ENCODE results near the gene IWS1.
"Not testable (repeated sequence)": the region's sequence is repeated elsewhere in the genome, so short reads cannot be mapped to it uniquely, and the experiment has no call there.

The IWS1 gene

GRCh38 chr2:127455566-127456493, 70.5 kb downstream of the IWS1 start:
- no peak for DNase-seq (ENCODE audit: low read depth, low spot score)
- no CpG with 5 or more reads among the region's 13 CpGs for WGBS (ENCODE audit: insufficient coverage, insufficient read length)
- no peak overlapping the region for H3K4me3 ChIP-seq (ENCODE audit: low read length)
- no peak overlapping the region for H3K27ac ChIP-seq (ENCODE audit: low read length)
- H3K36me3 ChIP-seq (ENCODE audit: control insufficient read depth, insufficient read depth, low read length) = no peaks in the 10 kb centered on the region
- H3K4me1 ChIP-seq (ENCODE audit: control insufficient read depth, insufficient read depth, low read length) = 0 out of 2 replicates have a peak, but pooled peaks cover 4% of the 10 kb centered on the region
- H3K27me3 ChIP-seq (ENCODE audit: control insufficient read depth, insufficient read depth, low read length) = no peaks in the 10 kb centered on the region
- H3K9me3 ChIP-seq (ENCODE audit: control insufficient read depth, insufficient read depth, low read length) = no peaks in the 10 kb centered on the region

DNA sequence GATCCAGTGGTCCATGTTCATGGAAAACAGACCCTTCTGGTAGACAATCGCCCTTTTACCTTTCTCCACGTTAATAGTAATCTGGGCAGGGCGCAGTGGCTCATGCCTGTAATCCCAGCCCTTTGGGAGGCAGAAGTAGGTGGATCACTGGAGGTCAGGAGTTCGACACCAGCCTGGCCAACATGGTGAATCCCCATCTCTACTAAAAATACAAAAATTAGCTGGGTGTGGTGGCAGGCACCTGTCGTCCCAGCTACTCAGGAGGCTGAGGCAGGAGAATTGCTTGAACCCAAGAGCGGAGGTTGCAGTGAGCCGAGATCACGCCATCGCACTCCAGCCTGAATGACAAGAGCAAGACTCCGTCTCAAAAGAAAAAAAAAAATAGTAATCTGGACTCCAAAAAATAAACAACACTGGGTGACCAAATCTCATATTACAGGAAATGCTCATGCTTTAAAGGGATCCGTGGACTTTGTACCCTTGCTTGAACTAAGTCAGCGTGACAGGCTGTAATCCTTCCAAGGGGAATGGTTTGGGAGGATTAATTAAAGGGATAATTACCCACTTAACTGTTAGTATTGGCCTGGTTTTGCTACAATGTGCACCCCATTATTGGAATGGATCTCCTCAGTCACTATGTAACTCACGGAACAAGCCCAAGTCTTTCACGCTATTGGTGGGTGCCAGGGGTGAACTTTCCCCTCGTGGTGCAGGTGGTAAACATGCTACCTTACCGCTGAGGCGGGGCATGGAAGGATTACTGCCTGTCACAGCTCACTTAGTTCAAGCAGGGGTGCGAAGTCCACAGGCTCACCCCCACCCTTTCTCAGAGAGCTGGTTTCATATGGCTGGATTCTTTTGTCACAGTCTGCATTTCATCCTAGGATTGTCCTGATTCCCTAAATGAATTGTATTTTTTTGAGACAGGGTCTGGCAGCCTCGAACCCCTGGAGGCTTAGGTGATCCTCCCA, 71.4 kb downstream of the IWS1 start:
- Histone ChIP-seq H3K9me3 (ENCODE audit: control insufficient read depth, insufficient read depth, low read length) (no peaks in the 10 kb centered on the region), H3K27me3 (ENCODE audit: control insufficient read depth, insufficient read depth, low read length) (no peaks in the 10 kb centered on the region), H3K4me3 (ENCODE audit: low read length) (no peak overlapping the region), H3K36me3 (ENCODE audit: control insufficient read depth, insufficient read depth, low read length) (no peaks in the 10 kb centered on the region), H3K4me1 (ENCODE audit: control insufficient read depth, insufficient read depth, low read length) (0 out of 2 replicates have a peak, but pooled peaks cover 4% of the 10 kb centered on the region), H3K27ac (ENCODE audit: low read length) (no peak overlapping the region)
- no CpG with 5 or more reads among the region's 19 CpGs for WGBS (ENCODE audit: insufficient coverage, insufficient read length)
- no peak for DNase-seq (ENCODE audit: low read depth, low spot score)

DNA sequence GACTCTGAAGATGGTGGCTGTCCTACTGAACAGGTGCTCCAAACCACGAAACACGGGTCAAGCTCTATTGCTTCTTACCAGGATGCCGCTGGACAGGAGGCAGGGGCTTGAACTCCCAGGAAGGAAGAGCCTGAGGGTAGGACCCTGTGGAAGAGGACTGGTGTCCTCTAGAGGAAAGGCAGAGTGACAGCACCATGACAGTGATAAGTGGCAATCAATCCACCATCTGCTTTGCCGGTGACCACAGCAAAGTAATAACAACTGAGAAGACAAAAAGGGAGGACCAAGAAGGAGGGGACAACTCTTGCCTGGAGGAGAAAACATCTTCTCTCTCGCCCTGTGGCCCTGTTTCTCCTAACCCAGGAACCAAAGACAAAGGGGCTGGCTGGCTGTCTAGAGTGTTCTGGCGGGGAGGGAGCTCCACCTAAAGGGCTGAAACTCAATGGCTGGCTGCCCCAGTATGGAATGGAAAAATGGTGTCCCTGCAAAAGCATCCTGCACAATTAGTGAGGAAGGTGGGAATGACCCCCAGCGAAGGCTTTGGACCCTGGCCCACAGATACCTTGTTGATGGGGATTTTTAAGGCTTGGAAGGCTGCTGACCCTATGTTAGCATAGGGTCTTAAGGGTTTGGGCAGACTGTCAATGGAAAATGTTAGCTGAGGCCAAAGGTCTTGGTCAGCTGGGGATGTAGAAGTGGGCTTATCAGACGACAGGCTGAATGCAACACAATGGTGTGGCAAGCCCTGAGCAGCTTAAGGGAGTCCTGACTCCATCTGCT, 72.7 kb downstream of the IWS1 start:
- Histone ChIP-seq H3K27ac (ENCODE audit: low read length) (no peak overlapping the region), H3K4me3 (ENCODE audit: low read length) (no peak overlapping the region), H3K4me1 (ENCODE audit: control insufficient read depth, insufficient read depth, low read length) (0 out of 2 replicates have a peak, but pooled peaks cover 4% of the 10 kb centered on the region), H3K27me3 (ENCODE audit: control insufficient read depth, insufficient read depth, low read length) (no peaks in the 10 kb centered on the region), H3K36me3 (ENCODE audit: control insufficient read depth, insufficient read depth, low read length) (no peaks in the 10 kb centered on the region), H3K9me3 (ENCODE audit: control insufficient read depth, insufficient read depth, low read length) (no peaks in the 10 kb centered on the region)
- DNase-seq (ENCODE audit: low read depth, low spot score) = no peak
- WGBS (ENCODE audit: insufficient coverage, insufficient read length) = no CpG with 5 or more reads among the region's 8 CpGs

DNA sequence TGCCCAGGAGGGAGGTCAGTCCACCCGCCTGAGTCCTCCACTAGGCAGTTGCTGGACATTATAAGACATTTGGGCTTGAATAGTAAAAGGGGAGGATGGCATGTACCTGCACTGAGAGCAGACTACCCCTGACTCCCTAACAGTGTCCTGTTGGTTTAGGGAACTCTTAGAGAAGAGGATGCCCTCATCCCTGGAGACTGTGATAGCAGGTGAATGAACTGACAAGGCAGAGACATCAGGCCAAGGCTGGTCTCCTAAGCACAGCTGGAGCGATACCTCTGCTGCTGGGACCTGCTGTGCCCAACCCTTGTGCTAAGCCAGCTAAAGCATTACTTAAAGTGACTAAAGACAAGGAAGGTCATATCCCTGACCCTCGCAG, 73.3 kb downstream of the IWS1 start:
- Histone ChIP-seq H3K36me3 (ENCODE audit: control insufficient read depth, insufficient read depth, low read length) (no peaks in the 10 kb centered on the region), H3K4me1 (ENCODE audit: control insufficient read depth, insufficient read depth, low read length) (0 out of 2 replicates have a peak, but pooled peaks cover 4% of the 10 kb centered on the region), H3K27ac (ENCODE audit: low read length) (no peak overlapping the region), H3K9me3 (ENCODE audit: control insufficient read depth, insufficient read depth, low read length) (no peaks in the 10 kb centered on the region), H3K27me3 (ENCODE audit: control insufficient read depth, insufficient read depth, low read length) (no peaks in the 10 kb centered on the region), H3K4me3 (ENCODE audit: low read length) (no peak overlapping the region)
- WGBS (ENCODE audit: insufficient coverage, insufficient read length) = no CpG with 5 or more reads among the region's 3 CpGs
- no peak for DNase-seq (ENCODE audit: low read depth, low spot score)

DNA sequence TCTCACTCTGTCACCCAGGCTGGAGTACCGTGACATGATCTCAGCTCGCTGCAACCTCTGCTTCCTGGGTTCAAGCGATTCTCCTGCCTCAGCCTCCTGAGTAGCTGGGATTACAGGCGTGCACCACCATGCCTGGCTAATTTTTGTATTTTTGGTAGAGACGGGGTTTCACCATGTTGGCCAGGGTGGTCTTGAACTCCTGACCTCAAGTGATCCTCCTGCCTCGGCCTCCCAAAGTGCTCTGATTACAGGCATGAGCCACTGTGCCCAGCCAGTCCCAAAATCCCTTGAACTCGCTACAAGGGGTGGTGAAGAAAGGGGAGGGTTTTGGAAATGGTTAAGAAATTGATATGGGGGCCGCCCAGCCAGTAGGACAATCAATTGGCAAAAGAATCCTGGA, 73.9 kb downstream of the IWS1 start:
- not testable (repeated sequence) for H3K27me3 ChIP-seq (ENCODE audit: control insufficient read depth, insufficient read depth, low read length); H3K27ac ChIP-seq (ENCODE audit: low read length); H3K4me1 ChIP-seq (ENCODE audit: control insufficient read depth, insufficient read depth, low read length); H3K4me3 ChIP-seq (ENCODE audit: low read length); H3K36me3 ChIP-seq (ENCODE audit: control insufficient read depth, insufficient read depth, low read length); DNase-seq (ENCODE audit: low read depth, low spot score); H3K9me3 ChIP-seq (ENCODE audit: control insufficient read depth, insufficient read depth, low read length)
- WGBS (ENCODE audit: insufficient coverage, insufficient read length) = no CpG with 5 or more reads among the region's 8 CpGs

GRCh38 chr2:127451981-127452380, 74.3 kb downstream of the IWS1 start:
- H3K4me1 ChIP-seq (ENCODE audit: control insufficient read depth, insufficient read depth, low read length) = 0 out of 2 replicates have a peak, but pooled peaks cover 3% of the 10 kb centered on the region
- no peaks in the 10 kb centered on the region for H3K36me3 ChIP-seq (ENCODE audit: control insufficient read depth, insufficient read depth, low read length)
- no peaks in the 10 kb centered on the region for H3K27me3 ChIP-seq (ENCODE audit: control insufficient read depth, insufficient read depth, low read length)
- H3K9me3 ChIP-seq (ENCODE audit: control insufficient read depth, insufficient read depth, low read length) = no peaks in the 10 kb centered on the region
- H3K27ac ChIP-seq (ENCODE audit: low read length) = no peak overlapping the region
- no CpG with 5 or more reads among the region's 6 CpGs for WGBS (ENCODE audit: insufficient coverage, insufficient read length)
- DNase-seq (ENCODE audit: low read depth, low spot score) = no peak
- H3K4me3 ChIP-seq (ENCODE audit: low read length) = no peak overlapping the region

GRCh38 chr2:127449898-127450297, 76.4 kb downstream of the IWS1 start:
- WGBS (ENCODE audit: insufficient coverage, insufficient read length) = no CpG with 5 or more reads among the region's 4 CpGs
- H3K36me3 ChIP-seq (ENCODE audit: control insufficient read depth, insufficient read depth, low read length) = no peaks in the 10 kb centered on the region
- no peaks in the 10 kb centered on the region for H3K9me3 ChIP-seq (ENCODE audit: control insufficient read depth, insufficient read depth, low read length)
- H3K27ac ChIP-seq (ENCODE audit: low read length) = no peak overlapping the region
- no peak overlapping the region for H3K4me3 ChIP-seq (ENCODE audit: low read length)
- no peaks in the 10 kb centered on the region for H3K27me3 ChIP-seq (ENCODE audit: control insufficient read depth, insufficient read depth, low read length)
- no peaks in the 10 kb centered on the region for H3K4me1 ChIP-seq (ENCODE audit: control insufficient read depth, insufficient read depth, low read length)
- DNase-seq (ENCODE audit: low read depth, low spot score) = no peak

- no peak overlapping the region for H3K4me3 ChIP-seq (ENCODE audit: low read length)
- H3K9me3 ChIP-seq (ENCODE audit: control insufficient read depth, insufficient read depth, low read length) = no peaks in the 10 kb centered on the region
- H3K36me3 ChIP-seq (ENCODE audit: control insufficient read depth, insufficient read depth, low read length) = no peaks in the 10 kb centered on the region
- H3K4me1 ChIP-seq (ENCODE audit: control insufficient read depth, insufficient read depth, low read length) = no peaks in the 10 kb centered on the region
- no CpG with 5 or more reads among the region's 4 CpGs for WGBS (ENCODE audit: insufficient coverage, insufficient read length)
- no peak for DNase-seq (ENCODE audit: low read depth, low spot score)
- H3K27ac ChIP-seq (ENCODE audit: low read length) = no peak overlapping the region
- no peaks in the 10 kb centered on the region for H3K27me3 ChIP-seq (ENCODE audit: control insufficient read depth, insufficient read depth, low read length)
Measured at GRCh38 chr2:127449414-127449813, 76.9 kb downstream of the IWS1 start.

GRCh38 chr2:127448526-127448925, 77.8 kb downstream of the IWS1 start:
- no peak overlapping the region for H3K27ac ChIP-seq (ENCODE audit: low read length)
- no CpG with 5 or more reads among the region's 2 CpGs for WGBS (ENCODE audit: insufficient coverage, insufficient read length)
- no peak for DNase-seq (ENCODE audit: low read depth, low spot score)

DNA sequence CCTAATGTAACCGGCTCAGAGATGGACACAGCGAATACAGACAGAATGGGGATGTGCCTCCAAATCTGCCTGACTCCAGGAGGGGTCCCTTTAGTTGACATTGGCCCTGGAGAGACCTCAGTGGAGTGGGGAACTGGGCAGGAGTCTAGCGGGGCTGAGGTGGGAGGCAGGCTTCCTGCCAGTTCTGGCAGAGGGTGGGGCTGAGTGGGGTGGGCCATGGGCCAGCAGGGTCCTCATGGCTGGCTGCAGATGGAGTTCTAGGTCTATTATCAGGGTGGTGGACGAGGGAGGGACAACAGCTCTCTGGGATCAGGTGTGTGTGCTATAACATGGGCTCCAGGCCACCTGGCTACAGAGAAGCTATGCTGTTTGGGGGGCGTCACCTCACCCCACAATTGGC, 86.9 kb downstream of the IWS1 start:
- no peaks in the 10 kb centered on the region for H3K36me3 ChIP-seq (ENCODE audit: control insufficient read depth, insufficient read depth, low read length)
- H3K27me3 ChIP-seq (ENCODE audit: control insufficient read depth, insufficient read depth, low read length) = no peaks in the 10 kb centered on the region
- no CpG with 5 or more reads among the region's 5 CpGs for WGBS (ENCODE audit: insufficient coverage, insufficient read length)
- H3K27ac ChIP-seq (ENCODE audit: low read length) = no peak overlapping the region
- no peak for DNase-seq (ENCODE audit: low read depth, low spot score)
- H3K4me1 ChIP-seq (ENCODE audit: control insufficient read depth, insufficient read depth, low read length) = no peaks in the 10 kb centered on the region
- H3K4me3 ChIP-seq (ENCODE audit: low read length) = no peak overlapping the region
- no peaks in the 10 kb centered on the region for H3K9me3 ChIP-seq (ENCODE audit: control insufficient read depth, insufficient read depth, low read length)

More at GRCh38 chr2:127448526-127448925, 77.8 kb downstream of the IWS1 start:
- Histone ChIP-seq H3K4me1 (ENCODE audit: control insufficient read depth, insufficient read depth, low read length) (no peaks in the 10 kb centered on the region), H3K4me3 (ENCODE audit: low read length) (no peak overlapping the region), H3K36me3 (ENCODE audit: control insufficient read depth, insufficient read depth, low read length) (no peaks in the 10 kb centered on the region), H3K27me3 (ENCODE audit: control insufficient read depth, insufficient read depth, low read length) (no peaks in the 10 kb centered on the region), H3K9me3 (ENCODE audit: control insufficient read depth, insufficient read depth, low read length) (no peaks in the 10 kb centered on the region)

Measured in iPS DF 6.9 (cell line).